Cardiac muscle cell (in vitro differentiated cells and primary cell): Measurements from ENCODE around the gene TMEM164. TPM values are rescaled to one million over a fixed set of nuclear protein-coding genes. Genes with fewer than 3 reads are reported as not detected.
A peak's percentile ranks its signal among the peaks of the same experiment; 100 is the strongest.

Experiments
- DNase-seq, 2 donors: peaks; one replicate each; pipeline versions ENCODE4 v3.0.0 to v3.0.0-alpha.2; 2010 to 2017; ENCODE audit warnings: low read depth in 1 of 2, low spot score in 1 of 2
- H3K27ac ChIP-seq: fragments of 200-600 bp; sonication (generic); 2 replicates; pipeline ENCODE4 v1.5.1; 2016
- H3K27me3 ChIP-seq: fragments of 200-600 bp; sonication (generic); 2 replicates; pipeline ENCODE4 v1.6.0; 2016; ENCODE audit warnings: control low read depth
- H3K36me3 ChIP-seq: fragments of 200-600 bp; sonication (generic); 2 replicates; pipeline ENCODE4 v1.5.1; 2016; ENCODE audit warnings: control low read depth
- H3K4me1 ChIP-seq: fragments of 200-600 bp; sonication (generic); 2 replicates; pipeline ENCODE4 v1.8.1; 2017; ENCODE audit warnings: low read depth, mild to moderate bottlenecking, mixed run types
- H3K4me3 ChIP-seq: fragments of 200-600 bp; sonication (generic); 2 replicates; pipeline ENCODE4 v1.5.1; 2016; ENCODE audit warnings: mild to moderate bottlenecking
- H3K9me3 ChIP-seq: fragments of 200-600 bp; sonication (generic); 2 replicates; pipeline ENCODE4 v1.5.1; 2017; ENCODE audit warnings: low read depth, mild to moderate bottlenecking, control low read depth
- CTCF ChIP-seq: IDR thresholded peaks from 2 replicates; pipeline ENCODE4 v1.5.1; 2012; ENCODE audit warnings: low read depth, mild to moderate bottlenecking, low read length
- polyA plus RNA-seq: library from polyadenylated mRNA; unstranded; fragments of >200 nt; fragmentation: Nextera tagmentation; extraction: Ambion mirVana; gene quantifications from 2 replicates; pipeline ENCODE4 v1.2.1, GENCODE V29; 2016
- total RNA-seq: library from RNA; depleted of rRNA; stranded (reverse); fragments of >200 nt; gene quantifications from 2 replicates; pipeline ENCODE4 v1.2.3, GENCODE V29; 2016

TMEM164 gene
- total and polyA plus RNA-seq, 2 experiments from 2014 or later = 6.8 to 70.3 TPM

GRCh38 chrX:110212299-110212698 is 209.4 kb downstream of the TMEM164 start:
- DNase-seq = no peak
- no peaks in the 10 kb centered on the region for H3K9me3 ChIP-seq
- no peak overlapping the region for H3K27ac ChIP-seq
- no peak overlapping the region for H3K4me3 ChIP-seq
- peak; percentile 22 for TF ChIP-seq CTCF
- no peaks in the 10 kb centered on the region for H3K27me3 ChIP-seq
- no peaks in the 10 kb centered on the region for H3K4me1 ChIP-seq
- H3K36me3 ChIP-seq = peaks cover 5% of the 10 kb centered on the region

GRCh38 chrX:110213183-110213582 is 210.3 kb downstream of the TMEM164 start:
- H3K9me3 ChIP-seq = no peaks in the 10 kb centered on the region
- no peaks in the 10 kb centered on the region for H3K27me3 ChIP-seq
- TF ChIP-seq CTCF = no peak
- peaks cover 5% of the 10 kb centered on the region for H3K36me3 ChIP-seq
- no peaks in the 10 kb centered on the region for H3K4me1 ChIP-seq
- no peak for DNase-seq
- no peak overlapping the region for H3K4me3 ChIP-seq
- H3K27ac ChIP-seq = no peak overlapping the region

GRCh38 chrX:110214684-110215083 is 211.8 kb downstream of the TMEM164 start:
- DNase-seq = no peak
- H3K9me3 ChIP-seq = no peaks in the 10 kb centered on the region
- H3K36me3 ChIP-seq = peaks cover 5% of the 10 kb centered on the region
- H3K27ac ChIP-seq = no peak overlapping the region
- H3K4me1 ChIP-seq = no peaks in the 10 kb centered on the region
- no peak for TF ChIP-seq CTCF
- H3K27me3 ChIP-seq = no peaks in the 10 kb centered on the region
- H3K4me3 ChIP-seq = no peak overlapping the region

- Histone ChIP-seq H3K36me3 (peaks cover 5% of the 10 kb centered on the region), H3K4me3 (no peak overlapping the region), H3K27ac (no peak overlapping the region), H3K4me1 (no peaks in the 10 kb centered on the region), H3K27me3 (no peaks in the 10 kb centered on the region), H3K9me3 (no peaks in the 10 kb centered on the region)
- no peak for TF ChIP-seq CTCF
- no peak for DNase-seq
Measured at GRCh38 chrX:110215411-110215810, 212.5 kb downstream of the TMEM164 start.

GRCh38 chrX:110216027-110216426 is 213.1 kb downstream of the TMEM164 start:
- DNase-seq = no peak
- H3K9me3 ChIP-seq = no peaks in the 10 kb centered on the region
- no peak overlapping the region for H3K4me3 ChIP-seq
- no peak overlapping the region for H3K27ac ChIP-seq
- H3K4me1 ChIP-seq = no peaks in the 10 kb centered on the region
- TF ChIP-seq CTCF = no peak
- H3K27me3 ChIP-seq = no peaks in the 10 kb centered on the region
- H3K36me3 ChIP-seq = peaks cover 5% of the 10 kb centered on the region

- peaks cover 5% of the 10 kb centered on the region for H3K36me3 ChIP-seq
- no peaks in the 10 kb centered on the region for H3K9me3 ChIP-seq
- no peaks in the 10 kb centered on the region for H3K4me1 ChIP-seq
- no peak for TF ChIP-seq CTCF
- H3K27ac ChIP-seq = no peak overlapping the region
- no peak overlapping the region for H3K4me3 ChIP-seq
- peak in 1 of 2 donors; percentile 87 for DNase-seq
- no peaks in the 10 kb centered on the region for H3K27me3 ChIP-seq
Measured at GRCh38 chrX:110218591-110218990, 215.7 kb downstream of the TMEM164 start.
